Epithelial cell of esophagus (primary cell): Measurements from ENCODE around the gene SLC9A5.

Experiments
- DNase-seq: peaks from one replicate; pipeline ENCODE4 v3.0.0; 2010; ENCODE audit warnings: low read depth
- H3K4me3 ChIP-seq: 2 replicates; pipeline ENCODE4 v1.5.1; 2011; ENCODE audit warnings: mild to moderate bottlenecking, low read length, control low read depth
- CTCF ChIP-seq: IDR thresholded peaks from 2 replicates; pipeline ENCODE4 v1.5.1; 2011; ENCODE audit warnings: low read depth, mild to moderate bottlenecking, low read length, control low read depth, inconsistent platforms; ENCODE audit not compliant: insufficient read depth; ENCODE audit errors: missing control alignments

The SLC9A5 gene

GRCh38 chr16:67294171-67294757, 45.5 kb downstream of the SLC9A5 start:
- no peak overlapping the region for H3K4me3 ChIP-seq
- TF ChIP-seq CTCF: no peak
- no peak for DNase-seq

GRCh38 chr16:67294938-67295361, 46.2 kb downstream of the SLC9A5 start:
- TF ChIP-seq CTCF: no peak
- no peak for DNase-seq
- no peak overlapping the region for H3K4me3 ChIP-seq

GRCh38 chr16:67296420-67296819, 47.6 kb downstream of the SLC9A5 start:
- DNase-seq: no peak
- TF ChIP-seq CTCF: no peak

GRCh38 chr16:67298277-67298676, 49.5 kb downstream of the SLC9A5 start:
- H3K4me3 ChIP-seq: no peak overlapping the region
- TF ChIP-seq CTCF: no peak
- no peak for DNase-seq

More at GRCh38 chr16:67296420-67296819, 47.6 kb downstream of the SLC9A5 start:
- H3K4me3 ChIP-seq: no peak overlapping the region

- no peak for TF ChIP-seq CTCF
- no peak overlapping the region for H3K4me3 ChIP-seq
- no peak for DNase-seq
Observed at GRCh38 chr16:67299269-67299668, 50.5 kb downstream of the SLC9A5 start.

GRCh38 chr16:67301080-67301782, 52.5 kb downstream of the SLC9A5 start:
- no peak for TF ChIP-seq CTCF
- DNase-seq: no peak
- H3K4me3 ChIP-seq: no peak overlapping the region

GRCh38 chr16:67302076-67302475, 53.3 kb downstream of the SLC9A5 start:
- TF ChIP-seq CTCF: no peak
- no peak overlapping the region for H3K4me3 ChIP-seq
- DNase-seq: no peak
